ENCODE measurements around the gene CAMSAP2.
"Not testable (repeated sequence)": the region's sequence is repeated elsewhere in the genome, so short reads cannot be mapped to it uniquely, and the experiment has no call there.

CAMSAP2 gene

DNA sequence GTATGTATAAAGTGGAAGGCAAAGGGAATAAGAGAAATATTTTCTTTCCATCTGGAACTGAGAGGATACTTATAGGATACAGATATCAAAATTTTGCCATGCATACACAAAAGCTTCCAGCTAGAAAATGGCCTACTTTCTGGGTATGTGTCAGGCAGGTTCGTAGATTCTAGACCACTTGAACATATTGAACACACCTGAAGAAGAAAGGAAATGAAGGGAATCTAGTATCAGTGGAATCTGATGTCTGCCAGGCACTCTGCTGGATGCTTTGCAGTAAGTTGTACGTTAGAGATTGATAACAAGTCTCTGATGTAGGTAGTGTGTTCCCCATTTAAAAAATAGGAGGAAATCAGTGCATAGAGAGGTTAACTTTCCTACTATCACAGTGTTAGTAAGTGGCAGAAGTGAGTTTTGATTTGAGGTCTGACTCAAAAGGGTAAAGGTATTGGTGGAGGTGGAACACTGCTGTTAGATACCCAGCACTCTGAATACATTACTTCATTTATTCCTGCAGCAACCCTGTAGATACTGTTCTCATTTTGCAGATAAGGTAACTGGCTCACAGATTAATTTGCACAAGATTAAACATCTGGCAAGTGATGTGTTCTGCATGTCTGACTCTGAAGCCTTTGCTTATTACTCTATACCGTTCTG lies 3.0 kb downstream of the CAMSAP2 start:
- ChIA-PET CTCF (interaction anchor here (1.3 kb wide), 1 partner anchor 120 kb away, joined by 3 read pairs; no protein-coding TSS in a partner anchor), POLR2A (no interaction called here)
- no peak for DNase-seq (ENCODE audit: low read depth, low spot score)
- TF ChIP-seq CTCF (IDR thresholded peaks at IDR 0.05; ENCODE audit: insufficient read depth, low read length, missing control alignments): no peak
- H3K4me3 ChIP-seq (ENCODE audit: low read depth, low read length): peak overlapping the region; percentile 93

- no peak for DNase-seq (ENCODE audit: low read depth, low spot score)
- ChIA-PET POLR2A (interaction anchor here (1.0 kb wide), 1 partner anchor 75 kb away, joined by 3 read pairs; the partner anchor contains the start of gene DDX59), CTCF (interaction anchor here (0.9 to 2.0 kb wide), 2 partner anchors 33 to 122 kb away, joined by 3 to 4 read pairs; no protein-coding TSS in a partner anchor)
- no peak overlapping the region for H3K4me3 ChIP-seq (ENCODE audit: low read depth, low read length)
- no peak for TF ChIP-seq CTCF (IDR thresholded peaks at IDR 0.05; ENCODE audit: insufficient read depth, low read length, missing control alignments)
Measured at GRCh38 chr1:200744143-200744542, 5.5 kb downstream of the CAMSAP2 start.

DNA sequence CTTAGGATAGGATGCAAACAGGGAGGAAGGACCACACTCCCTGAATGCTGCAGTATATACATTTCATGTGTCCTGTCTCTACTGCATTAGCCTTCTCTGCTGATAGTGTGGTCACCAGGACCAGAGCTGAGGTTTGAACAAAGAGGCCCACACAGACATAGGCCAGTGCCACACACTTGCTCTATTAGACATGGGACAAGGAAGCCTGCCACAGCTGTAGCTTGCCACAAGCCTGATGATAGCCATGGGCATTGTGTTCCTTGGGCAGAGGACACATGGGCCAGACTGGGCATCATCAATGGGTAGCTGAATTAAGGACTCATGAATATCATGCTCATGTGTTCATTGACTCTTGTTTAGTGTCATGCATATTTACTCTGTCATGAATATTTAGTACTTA lies 10.4 kb downstream of the CAMSAP2 start:
- no peak for TF ChIP-seq CTCF (IDR thresholded peaks at IDR 0.05; ENCODE audit: insufficient read depth, low read length, missing control alignments)
- CTCF ChIA-PET: no interaction called here
- no peak overlapping the region for H3K4me3 ChIP-seq (ENCODE audit: low read depth, low read length)
- POLR2A ChIA-PET: interaction anchor here (0.6 kb wide), 1 partner anchor 79 kb away, joined by 3 read pairs; the partner anchor contains the start of gene DDX59
- no peak for DNase-seq (ENCODE audit: low read depth, low spot score)

GRCh38 chr1:200750749-200751148 lies 12.1 kb downstream of the CAMSAP2 start:
- POLR2A ChIA-PET; DNase-seq (ENCODE audit: low read depth, low spot score); H3K4me3 ChIP-seq (ENCODE audit: low read depth, low read length): not testable (repeated sequence)
- CTCF ChIA-PET: interaction anchor here (1.5 kb wide), 1 partner anchor 12 kb away, joined by 3 read pairs; the partner anchor contains the start of gene CAMSAP2

- DNase-seq (ENCODE audit: low read depth, low spot score): no peak
- TF ChIP-seq CTCF (IDR thresholded peaks at IDR 0.05; ENCODE audit: insufficient read depth, low read length, missing control alignments): no peak
- ChIA-PET POLR2A (no interaction called here), CTCF (interaction anchor here (1.5 kb wide), 1 partner anchor 13 kb away, joined by 3 read pairs; the partner anchor contains the start of gene CAMSAP2)
- no peak overlapping the region for H3K4me3 ChIP-seq (ENCODE audit: low read depth, low read length)
Measured at GRCh38 chr1:200751717-200752116, 13.0 kb downstream of the CAMSAP2 start.

DNA sequence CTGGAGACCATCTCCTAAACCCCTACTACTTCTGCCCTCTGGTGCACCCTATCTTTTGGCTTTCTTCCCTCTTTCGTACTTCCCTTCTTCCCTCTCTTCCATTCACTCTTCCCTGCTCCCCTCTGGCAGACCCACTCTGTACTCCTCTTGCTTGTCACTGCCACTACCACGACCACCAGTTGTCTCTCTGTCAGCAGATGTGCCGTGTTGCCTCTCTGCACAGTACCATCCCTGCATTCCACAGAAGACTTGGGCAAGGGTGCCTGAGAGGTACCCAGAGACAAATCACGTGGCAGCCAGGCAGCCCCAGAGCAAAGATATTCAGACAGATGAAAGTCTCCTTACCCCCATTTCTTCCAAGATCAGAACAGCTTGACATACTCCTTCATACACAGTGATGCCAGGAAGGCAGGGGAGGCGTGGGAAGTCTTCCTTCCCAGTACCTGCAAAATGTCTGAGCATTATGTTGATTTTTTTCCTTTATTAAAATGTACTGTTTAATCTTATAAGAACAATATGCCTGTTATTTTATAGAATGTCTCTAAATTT lies 15.0 kb downstream of the CAMSAP2 start:
- CTCF ChIA-PET: interaction anchor here (0.5 to 0.6 kb wide), 2 partner anchors 8 to 73 kb away, joined by 3 read pairs; no protein-coding TSS in a partner anchor
- no peak overlapping the region for H3K4me3 ChIP-seq (ENCODE audit: low read depth, low read length)
- no peak for TF ChIP-seq CTCF (IDR thresholded peaks at IDR 0.05; ENCODE audit: insufficient read depth, low read length, missing control alignments)
- POLR2A ChIA-PET: no interaction called here
- DNase-seq (ENCODE audit: low read depth, low spot score): no peak

All from AG04449 (cell line).